ENCODE measurements around the gene TIGD6.

TIGD6 gene

GRCh38 chr5:149963729-149964128, 36.7 kb downstream of the TIGD6 start:
- no peak for TF ChIP-seq CTCF (IDR thresholded peaks at IDR 0.05; ENCODE audit: low read length, missing control alignments)
- no peak overlapping the region for H3K4me3 ChIP-seq (replicated peaks; ENCODE audit: low read depth, low read length)
- no peak for DNase-seq (ENCODE audit: low read depth)

GRCh38 chr5:149962601-149963300, 37.7 kb downstream of the TIGD6 start:
- no peak for DNase-seq (ENCODE audit: low read depth)
- TF ChIP-seq CTCF (IDR thresholded peaks at IDR 0.05; ENCODE audit: low read length, missing control alignments): no peak
- H3K4me3 ChIP-seq (replicated peaks; ENCODE audit: low read depth, low read length): no peak overlapping the region

- peak overlapping the region; percentile 13 for H3K4me3 ChIP-seq (replicated peaks; ENCODE audit: low read depth, low read length)
- TF ChIP-seq CTCF (IDR thresholded peaks at IDR 0.05; ENCODE audit: low read length, missing control alignments): peak; percentile 73
- peak; percentile 83 for DNase-seq (ENCODE audit: low read depth)
Measured at GRCh38 chr5:149961957-149962409, 38.5 kb downstream of the TIGD6 start.

GRCh38 chr5:149961186-149961685, 39.2 kb downstream of the TIGD6 start:
- H3K4me3 ChIP-seq (replicated peaks; ENCODE audit: low read depth, low read length): peak overlapping the region; percentile 78
- no peak for TF ChIP-seq CTCF (IDR thresholded peaks at IDR 0.05; ENCODE audit: low read length, missing control alignments)
- DNase-seq (ENCODE audit: low read depth): no peak

- peak; percentile 98 for DNase-seq (ENCODE audit: low read depth)
- TF ChIP-seq CTCF (IDR thresholded peaks at IDR 0.05; ENCODE audit: low read length, missing control alignments): no peak
- peak within 1 kb of the TSS; percentile 78 for H3K4me3 ChIP-seq (replicated peaks; ENCODE audit: low read depth, low read length)
Measured at GRCh38 chr5:149960272-149961185, 39.9 kb downstream of the TIGD6 start, which contains the start of gene SLC26A2. Gene SLC26A2 (plus strand): TSS chr5:149960758. CDS start chr5:149977653, 16,895 bp downstream.

GRCh38 chr5:149959406-149960236, 40.8 kb downstream of the TIGD6 start:
- H3K4me3 ChIP-seq (replicated peaks; ENCODE audit: low read depth, low read length): peak overlapping the region; percentile 78
- TF ChIP-seq CTCF (IDR thresholded peaks at IDR 0.05; ENCODE audit: low read length, missing control alignments): peak; percentile 69
- peak; percentile 84 for DNase-seq (ENCODE audit: low read depth)

All from fibroblast of pulmonary artery (primary cell).